Measurements from ENCODE around the gene SLC8A1.
A peak's percentile ranks its signal among the peaks of the same experiment; 100 is the strongest.

Gene SLC8A1

GRCh38 chr2:40256008-40256407 lies 195.9 kb downstream of the SLC8A1 start:
- TF ChIP-seq CTCF (IDR thresholded peaks at IDR 0.05; ENCODE audit: insufficient read depth, missing control alignments), result no peak
- FAIRE-seq, result no peak
- no peak for DNase-seq (ENCODE audit: insufficient read length, low spot score)

GRCh38 chr2:40255103-40255502 lies 196.8 kb downstream of the SLC8A1 start:
- TF ChIP-seq CTCF (IDR thresholded peaks at IDR 0.05; ENCODE audit: insufficient read depth, missing control alignments), result no peak
- FAIRE-seq (no peak), DNase-seq (ENCODE audit: insufficient read length, low spot score) (no peak)

GRCh38 chr2:40254611-40255010 lies 197.3 kb downstream of the SLC8A1 start:
- DNase-seq (ENCODE audit: insufficient read length, low spot score), result no peak
- FAIRE-seq, result peak; percentile 35

GRCh38 chr2:40251137-40251536 lies 200.8 kb downstream of the SLC8A1 start:
- DNase-seq (ENCODE audit: insufficient read length, low spot score) (no peak), FAIRE-seq (no peak)
- no peak for TF ChIP-seq CTCF (IDR thresholded peaks at IDR 0.05; ENCODE audit: insufficient read depth, missing control alignments)

More at GRCh38 chr2:40254611-40255010, 197.3 kb downstream of the SLC8A1 start:
- no peak for TF ChIP-seq CTCF (IDR thresholded peaks at IDR 0.05; ENCODE audit: insufficient read depth, missing control alignments)

- TF ChIP-seq CTCF (IDR thresholded peaks at IDR 0.05; ENCODE audit: insufficient read depth, missing control alignments), result no peak
- DNase-seq (ENCODE audit: insufficient read length, low spot score) (no peak), FAIRE-seq (no peak)
These were observed 202.3 kb downstream of the SLC8A1 start for GRCh38 chr2:40249577-40249976.

- TF ChIP-seq CTCF (IDR thresholded peaks at IDR 0.05; ENCODE audit: insufficient read depth, missing control alignments), result no peak
- no peak for DNase-seq (ENCODE audit: insufficient read length, low spot score)
- FAIRE-seq, result peak; percentile 60
These were observed 203.6 kb downstream of the SLC8A1 start for GRCh38 chr2:40248294-40248693.

- no peak for DNase-seq (ENCODE audit: insufficient read length, low spot score)
- peak; percentile 62 for TF ChIP-seq CTCF (IDR thresholded peaks at IDR 0.05; ENCODE audit: insufficient read depth, missing control alignments)
- no peak for FAIRE-seq
These were observed 207.2 kb downstream of the SLC8A1 start for GRCh38 chr2:40244675-40245074.
